Activated CD4-positive, alpha-beta T cell treated with anti-CD3 and anti-CD28 coated beads for 24 hours (primary cell): ENCODE measurements around the gene KRT13.
A peak's percentile ranks its signal among the peaks of the same experiment; 100 is the strongest.

Experiments
- DNase-seq, 2 donors: peaks; one replicate each; pipeline ENCODE4 v3.0.0-alpha.2; 2020; ENCODE audit warnings: low read depth in 2 of 2

The KRT13 gene

GRCh38 chr17:41494524-41494923 lies 10.9 kb downstream of the KRT13 start:
- DNase-seq: no peak

GRCh38 chr17:41492771-41493170 lies 12.6 kb downstream of the KRT13 start:
- DNase-seq: no peak

- DNase-seq: no peak
These were observed 13.1 kb downstream of the KRT13 start for GRCh38 chr17:41492351-41492750.

GRCh38 chr17:41491476-41491875 lies 13.9 kb downstream of the KRT13 start:
- no peak for DNase-seq

GRCh38 chr17:41490000-41490990 lies 15.1 kb downstream of the KRT13 start:
- no peak for DNase-seq

GRCh38 chr17:41489531-41489930 lies 15.9 kb downstream of the KRT13 start, which contains the start of gene KRT36:
KRT36 (minus strand) TSS chr17:41489910; CDS start chr17:41489864, 46 bp downstream.
- DNase-seq: no peak

GRCh38 chr17:41486809-41487530 lies 18.4 kb downstream of the KRT13 start:
- peak; percentile 18 to 34 for DNase-seq

GRCh38 chr17:41486316-41486715 lies 19.1 kb downstream of the KRT13 start:
- DNase-seq: no peak

- no peak for DNase-seq
These were observed 20.2 kb downstream of the KRT13 start for GRCh38 chr17:41484920-41485904.

GRCh38 chr17:41483991-41484826 lies 21.2 kb downstream of the KRT13 start:
- DNase-seq: no peak

GRCh38 chr17:41483531-41483930 lies 21.9 kb downstream of the KRT13 start:
- no peak for DNase-seq

- no peak for DNase-seq
These were observed 24.4 kb downstream of the KRT13 start, which contains the start of gene KRT35 for GRCh38 chr17:41481036-41481435. KRT35 (minus strand) TSS chr17:41481151; CDS start chr17:41481097, 54 bp downstream.

- no peak for DNase-seq
These were observed 24.8 kb downstream of the KRT13 start for GRCh38 chr17:41480581-41480980.

- no peak for DNase-seq
These were observed 25.3 kb downstream of the KRT13 start for GRCh38 chr17:41480136-41480535.

GRCh38 chr17:41478237-41478636 lies 27.2 kb downstream of the KRT13 start:
- no peak for DNase-seq

GRCh38 chr17:41476866-41477815 lies 28.3 kb downstream of the KRT13 start:
- DNase-seq: no peak

- no peak for DNase-seq
These were observed 30.0 kb downstream of the KRT13 start for GRCh38 chr17:41475421-41475820.

- no peak for DNase-seq
These were observed 30.5 kb downstream of the KRT13 start for GRCh38 chr17:41474863-41475262.

GRCh38 chr17:41468346-41468745 lies 37.1 kb downstream of the KRT13 start:
- no peak for DNase-seq
